Stimulated activated naive B cell treated with anti-CD40 and anti-IgM and Interleukin-4, amounts not matched to agents 10 μg/mL and 1 μg/mL and 100 μg/mL, for 72 hours (primary cell): ENCODE results near the gene CLDN25.
"Not testable (repeated sequence)": the region's sequence is repeated elsewhere in the genome, so short reads cannot be mapped to it uniquely, and the experiment has no call there.

Experiments
- ATAC-seq, 2 donors: fragments of 150-1000 bp; cut with Tn5 transposase; replicated peaks; 2 replicates each; pipeline ENCODE4 v1.10.0; 2021; ENCODE audit warnings: moderate library complexity in 1 of 2
- DNase-seq: peaks from one replicate; pipeline ENCODE4 v3.0.0; 2021
- H3K27ac Mint-ChIP-seq: one replicate; pipeline ENCODE4 v1.8.0; 2022; ENCODE audit warnings: mild to moderate bottlenecking, mixed read lengths
- H3K27me3 Mint-ChIP-seq, 2 donors: one replicate each; pipeline ENCODE4 v1.8.0; 2022; ENCODE audit warnings: mixed read lengths in 2 of 2
- H3K36me3 Mint-ChIP-seq, 2 donors: one replicate each; pipeline ENCODE4 v1.8.0; 2022; ENCODE audit warnings: mixed read lengths in 2 of 2, mild to moderate bottlenecking in 1 of 2
- H3K4me1 Mint-ChIP-seq, 2 donors: one replicate each; pipeline ENCODE4 v1.8.0; 2022; ENCODE audit warnings: mixed read lengths in 2 of 2, mild to moderate bottlenecking in 1 of 2
- H3K4me3 Mint-ChIP-seq, 2 donors: one replicate each; pipeline ENCODE4 v1.8.0; 2022; ENCODE audit warnings: mild to moderate bottlenecking in 2 of 2, mixed read lengths in 2 of 2, moderate library complexity in 1 of 2
- H3K9me3 Mint-ChIP-seq, 2 donors: one replicate each; pipeline ENCODE4 v1.8.0; 2022; ENCODE audit warnings: mixed read lengths in 2 of 2, mild to moderate bottlenecking in 1 of 2

CLDN25 gene

GRCh38 chr11:113779496-113779895, at the start of gene CLDN25:
TSS of gene CLDN25 (plus strand) at chr11:113779796. CDS start at chr11:113779796, 0 bp downstream.
- no peak within 1 kb of the TSS for H3K27ac Mint-ChIP-seq

GRCh38 chr11:113730887-113731726, 48.5 kb upstream of the CLDN25 start:
- Mint-ChIP-seq H3K27me3 (no peaks in the 10 kb centered on the region), H3K4me3 (no peak overlapping the region), H3K27ac (no peak overlapping the region), H3K4me1 (peaks cover 0 to under 1% of the 10 kb centered on the region in 2 donors), H3K9me3 (no peaks in the 10 kb centered on the region), H3K36me3 (peaks cover 18 to 34% of the 10 kb centered on the region in 2 donors)
- DNase-seq: no peak
- ATAC-seq: no peak

More at GRCh38 chr11:113779496-113779895, at the start of gene CLDN25:
- ATAC-seq (no peak), DNase-seq (no peak)
- Mint-ChIP-seq H3K36me3 (no peaks in the 10 kb centered on the region), H3K9me3 (no peaks in the 10 kb centered on the region), H3K4me3 (no peak within 1 kb of the TSS), H3K4me1 (peaks cover 0 to under 1% of the 10 kb centered on the region in 2 donors), H3K27me3 (peaks cover 31 to 36% of the 10 kb centered on the region in 2 donors)

GRCh38 chr11:113732092-113732491, 47.5 kb upstream of the CLDN25 start:
- no peak overlapping the region for H3K4me3 Mint-ChIP-seq
- no peaks in the 10 kb centered on the region for H3K9me3 Mint-ChIP-seq
- no peaks in the 10 kb centered on the region for H3K4me1 Mint-ChIP-seq
- H3K27me3 Mint-ChIP-seq: no peaks in the 10 kb centered on the region
- peaks cover 20 to 41% of the 10 kb centered on the region in 2 donors for H3K36me3 Mint-ChIP-seq
- H3K27ac Mint-ChIP-seq: no peak overlapping the region
- DNase-seq: no peak
- no peak for ATAC-seq

- H3K9me3 Mint-ChIP-seq: no peaks in the 10 kb centered on the region
- no peak overlapping the region for H3K4me3 Mint-ChIP-seq
- no peak overlapping the region for H3K27ac Mint-ChIP-seq
- no peaks in the 10 kb centered on the region for H3K4me1 Mint-ChIP-seq
- peaks cover 42 to 64% of the 10 kb centered on the region in 2 donors for H3K36me3 Mint-ChIP-seq
- no peaks in the 10 kb centered on the region for H3K27me3 Mint-ChIP-seq
- DNase-seq (no peak), ATAC-seq (no peak)
Observed at GRCh38 chr11:113736323-113736722, 43.3 kb upstream of the CLDN25 start.

- no peaks in the 10 kb centered on the region for H3K9me3 Mint-ChIP-seq
- DNase-seq: no peak
- ATAC-seq: no peak
- H3K27me3 Mint-ChIP-seq: no peaks in the 10 kb centered on the region
- H3K4me1 Mint-ChIP-seq: no peaks in the 10 kb centered on the region
- no peak overlapping the region for H3K27ac Mint-ChIP-seq
- no peak overlapping the region for H3K4me3 Mint-ChIP-seq
- H3K36me3 Mint-ChIP-seq: peaks cover 13 to 19% of the 10 kb centered on the region in 2 donors
Observed at GRCh38 chr11:113752932-113753331, 26.7 kb upstream of the CLDN25 start.

GRCh38 chr11:113760241-113760640, 19.4 kb upstream of the CLDN25 start:
- Mint-ChIP-seq H3K27me3 (no peaks in the 10 kb centered on the region), H3K9me3 (peaks cover 3 to 4% of the 10 kb centered on the region in 2 donors), H3K27ac (no peak overlapping the region), H3K36me3 (peaks cover 41 to 52% of the 10 kb centered on the region in 2 donors), H3K4me1 (peaks cover 0 to 5% of the 10 kb centered on the region in 2 donors), H3K4me3 (no peak overlapping the region)
- DNase-seq: no peak
- no peak for ATAC-seq

- not testable (repeated sequence) for H3K4me3 Mint-ChIP-seq, H3K27me3 Mint-ChIP-seq, DNase-seq, ATAC-seq, H3K9me3 Mint-ChIP-seq, H3K27ac Mint-ChIP-seq
- Mint-ChIP-seq H3K4me1 (peaks cover 0 to 14% of the 10 kb centered on the region in 2 donors), H3K36me3 (peaks cover 46 to 57% of the 10 kb centered on the region in 2 donors)
Observed at GRCh38 chr11:113763040-113763439, 16.6 kb upstream of the CLDN25 start.

- no peak for ATAC-seq
- peaks cover 40 to 52% of the 10 kb centered on the region in 2 donors for H3K36me3 Mint-ChIP-seq
Observed at GRCh38 chr11:113764527-113765219, 14.9 kb upstream of the CLDN25 start.

GRCh38 chr11:113771964-113772363, 7.6 kb upstream of the CLDN25 start:
- H3K4me1 Mint-ChIP-seq: peaks cover 14 to 27% of the 10 kb centered on the region in 2 donors
- no peak overlapping the region for H3K27ac Mint-ChIP-seq
- DNase-seq (no peak), ATAC-seq (no peak)
- peak overlapping the region; percentile 65 to 95 for H3K4me3 Mint-ChIP-seq
- H3K27me3 Mint-ChIP-seq: no peaks in the 10 kb centered on the region
- H3K36me3 Mint-ChIP-seq: peaks cover 11 to 23% of the 10 kb centered on the region in 2 donors
- H3K9me3 Mint-ChIP-seq: no peaks in the 10 kb centered on the region

More at GRCh38 chr11:113764527-113765219, 14.9 kb upstream of the CLDN25 start:
- no peak overlapping the region for H3K4me3 Mint-ChIP-seq
- H3K9me3 Mint-ChIP-seq: peaks cover 3 to 4% of the 10 kb centered on the region in 2 donors
- peaks cover 0 to 14% of the 10 kb centered on the region in 2 donors for H3K4me1 Mint-ChIP-seq
- H3K27me3 Mint-ChIP-seq: no peaks in the 10 kb centered on the region
- no peak for DNase-seq
- H3K27ac Mint-ChIP-seq: no peak overlapping the region

GRCh38 chr11:113773092-113773415, 6.5 kb upstream of the CLDN25 start:
- Mint-ChIP-seq H3K4me1 (peaks cover 14 to 17% of the 10 kb centered on the region in 2 donors), H3K4me3 (peak overlapping the region; percentile 95 to 100), H3K9me3 (no peaks in the 10 kb centered on the region), H3K27ac (peak overlapping the region; percentile 99), H3K27me3 (peaks cover 4 to 6% of the 10 kb centered on the region in 2 donors), H3K36me3 (peaks cover 3 to 14% of the 10 kb centered on the region in 2 donors)
- ATAC-seq (peak in 1 of 2 donors; percentile 24), DNase-seq (no peak)

GRCh38 chr11:113773416-113774173, 6.0 kb upstream of the CLDN25 start, which contains the start of gene ZW10:
TSS of gene ZW10 (minus strand) at chr11:113773692. CDS start at chr11:113773666, 26 bp downstream.
- H3K27me3 Mint-ChIP-seq: peaks cover 6 to 7% of the 10 kb centered on the region in 2 donors
- peak within 1 kb of the TSS; percentile 95 to 100 for H3K4me3 Mint-ChIP-seq
- H3K9me3 Mint-ChIP-seq: no peaks in the 10 kb centered on the region
- DNase-seq (peak; percentile 92), ATAC-seq (peak; percentile 99)
- H3K27ac Mint-ChIP-seq: peak within 1 kb of the TSS; percentile 99
- H3K4me1 Mint-ChIP-seq: peaks cover 14 to 17% of the 10 kb centered on the region in 2 donors
- H3K36me3 Mint-ChIP-seq: peaks cover 3 to 12% of the 10 kb centered on the region in 2 donors

- peaks cover 3 to 7% of the 10 kb centered on the region in 2 donors for H3K36me3 Mint-ChIP-seq
Observed at GRCh38 chr11:113774174-113774503, 5.5 kb upstream of the CLDN25 start.

GRCh38 chr11:113778111-113778910, 1.3 kb upstream of the CLDN25 start:
- Mint-ChIP-seq H3K9me3 (no peaks in the 10 kb centered on the region), H3K36me3 (peaks cover 2 to 3% of the 10 kb centered on the region in 2 donors), H3K4me3 (no peak overlapping the region), H3K4me1 (peaks cover 2 to 4% of the 10 kb centered on the region in 2 donors), H3K27ac (no peak overlapping the region), H3K27me3 (peaks cover 28 to 32% of the 10 kb centered on the region in 2 donors)
- ATAC-seq: no peak
- no peak for DNase-seq

More at GRCh38 chr11:113774174-113774503, 5.5 kb upstream of the CLDN25 start:
- ATAC-seq (no peak), DNase-seq (no peak)
- Mint-ChIP-seq H3K4me3 (peak overlapping the region; percentile 95 to 100), H3K27me3 (peaks cover 6 to 7% of the 10 kb centered on the region in 2 donors), H3K4me1 (peaks cover 14 to 17% of the 10 kb centered on the region in 2 donors), H3K27ac (peak overlapping the region; percentile 99), H3K9me3 (no peaks in the 10 kb centered on the region)
